SK-N-SH (cell line): Measurements from ENCODE around the gene CARMIL3. TPM values are rescaled to one million over a fixed set of nuclear protein-coding genes. Genes with fewer than 3 reads are reported as not detected.

ENCODE experiments used
- CTCF ChIA-PET: fragments of 300-600, 350-600 bp; formaldehyde crosslinking; extraction: SDS; loops from one replicate; lab custom pipeline; 2021; lab: Yijun Ruan, JAX
- POLR2A ChIA-PET: fragments of 350-600 bp; sonication (Branson Sonifier 250); formaldehyde crosslinking; extraction: SDS; loops from one replicate; lab custom pipeline; 2020; ENCODE audit warnings: antibody characterized with exemption, inconsistent platforms; lab: Yijun Ruan, JAX
- DNase-seq: peaks from one replicate; pipeline ENCODE4 v3.0.0; 2012
- H2AFZ ChIP-seq: fragments of 200-600 bp; sonication (generic); 2 replicates; pipeline ENCODE4 v1.8.1; 2016; ENCODE audit warnings: antibody characterized with exemption, mild to moderate bottlenecking, low read depth
- H3F3A ChIP-seq: fragments of 200-600 bp; sonication (generic); replicated peaks from 2 replicates; pipeline ENCODE3; 2016; ENCODE audit warnings: antibody characterized with exemption, mild to moderate bottlenecking; ENCODE audit not compliant: insufficient read depth
- H3K27ac ChIP-seq, 2 experiments: fragments of 200-500 bp in 1 of 2; fragments of 200-600 bp in 1 of 2; sonication (Bioruptor generic) in 1 of 2; sonication (generic), shearing (Covaris generic) in 1 of 2; 2 replicates each; pipeline versions ENCODE4 v1.5.1 to v1.6.1; 2014 to 2016; ENCODE audit warnings: low read depth in 2 of 2, inconsistent platforms in 1 of 2, low read length in 1 of 2, mild to moderate bottlenecking in 1 of 2, mixed read lengths in 1 of 2
- H3K27me3 ChIP-seq: fragments of 200-600 bp; sonication (generic), shearing (Covaris generic); 2 replicates; pipeline ENCODE4 v1.6.1; 2016; ENCODE audit warnings: mixed run types; ENCODE audit not compliant: insufficient read depth
- H3K36me3 ChIP-seq, 2 experiments: fragments of 200-500 bp in 1 of 2; fragments of 200-600 bp in 1 of 2; sonication (Bioruptor generic) in 1 of 2; sonication (generic) in 1 of 2; replicated peaks in 1 of 2; 2 replicates each; pipeline versions ENCODE3 to v1.5.1; 2014 to 2016; ENCODE audit warnings: low read length in 1 of 2, mild to moderate bottlenecking in 1 of 2; ENCODE audit not compliant: insufficient read depth in 2 of 2, control insufficient read depth in 1 of 2
- H3K4me1 ChIP-seq, 2 experiments: fragments of 200-500 bp in 1 of 2; fragments of 200-600 bp in 1 of 2; sonication (Bioruptor generic) in 1 of 2; sonication (generic), shearing (Covaris generic) in 1 of 2; 2 replicates each; pipeline versions ENCODE4 v1.5.1 to v1.6.1; 2014 to 2016; ENCODE audit warnings: low read depth in 1 of 2, low read length in 1 of 2, mixed run types in 1 of 2; ENCODE audit not compliant: insufficient read depth in 2 of 2, control insufficient read depth in 1 of 2
- H3K4me2 ChIP-seq: fragments of 200-600 bp; sonication (generic), shearing (Covaris generic); 2 replicates; pipeline ENCODE4 v1.6.1; 2017; ENCODE audit warnings: mixed run types
- H3K4me3 ChIP-seq, 2 experiments: fragments of 200-500 bp in 1 of 2; fragments of 200-600 bp in 1 of 2; sonication (Bioruptor generic) in 1 of 2; sonication (generic), shearing (Covaris generic) in 1 of 2; 2 replicates each; pipeline versions ENCODE4 v1.5.1 to v1.8.1; 2014 to 2016; ENCODE audit warnings: low read depth in 2 of 2, inconsistent platforms in 1 of 2, low read length in 1 of 2, mild to moderate bottlenecking in 1 of 2, mixed read lengths in 1 of 2, moderate library complexity in 1 of 2
- H3K79me2 ChIP-seq: fragments of 200-600 bp; sonication (generic); 2 replicates; pipeline ENCODE4 v1.8.1; 2017; ENCODE audit warnings: mild to moderate bottlenecking; ENCODE audit not compliant: insufficient read depth
- H3K9ac ChIP-seq: fragments of 200-600 bp; sonication (generic); 2 replicates; pipeline ENCODE4 v1.6.1; 2017; ENCODE audit warnings: mixed run types
- H3K9me2 ChIP-seq: fragments of 200-600 bp; sonication (generic); 2 replicates; pipeline ENCODE4 v1.6.1; 2017; ENCODE audit warnings: mixed run types
- H3K9me3 ChIP-seq: fragments of 200-600 bp; sonication (generic); 2 replicates; pipeline ENCODE4 v1.6.1; 2017; ENCODE audit warnings: mixed run types, mild to moderate bottlenecking, moderate library complexity
- H4K20me1 ChIP-seq: fragments of 200-600 bp; sonication (generic); 2 replicates; pipeline ENCODE4 v1.6.1; 2017; ENCODE audit warnings: mild to moderate bottlenecking, mixed run types; ENCODE audit not compliant: insufficient read depth
- CHD2 ChIP-seq: fragments of 150-350 bp; IDR thresholded peaks from 2 replicates; pipeline ENCODE4 v1.6.1; 2018; ENCODE audit warnings: low read length; ENCODE audit not compliant: partially characterized antibody
- FOXM1 ChIP-seq: IDR thresholded peaks from 2 replicates; pipeline ENCODE4 v1.4.0; 2012; ENCODE audit warnings: low read depth, mild to moderate bottlenecking
- GABPA ChIP-seq: IDR thresholded peaks from 2 replicates; pipeline ENCODE4 v1.4.0; 2012; ENCODE audit warnings: low read depth, mild to moderate bottlenecking
- GATA2 ChIP-seq: sonication (generic); formaldehyde crosslinking; IDR thresholded peaks from 2 replicates; pipeline ENCODE4 v1.5.0; 2020; ENCODE audit warnings: mild to moderate bottlenecking, missing genetic modification reagents
- IRF3 ChIP-seq: fragments of 150-350 bp; IDR thresholded peaks from 2 replicates; pipeline ENCODE4 v1.6.1; 2016; ENCODE audit warnings: mild to moderate bottlenecking, low read depth, low read length
- MXI1 ChIP-seq: IDR thresholded peaks from 2 replicates; pipeline ENCODE4 v1.6.1; 2012; ENCODE audit warnings: mild to moderate bottlenecking, low read depth, low read length, improper control_type of control experiment
- NFIC ChIP-seq: IDR thresholded peaks from 2 replicates; pipeline ENCODE4 v1.4.0; 2012; ENCODE audit warnings: borderline replicate concordance
- NRF1 ChIP-seq: IDR thresholded peaks from 2 replicates; pipeline ENCODE4 v1.6.1; 2012; ENCODE audit warnings: low read depth, mild to moderate bottlenecking, low read length
- REST ChIP-seq: IDR thresholded peaks from 2 replicates; pipeline ENCODE4 v1.6.1; 2012; ENCODE audit warnings: mild to moderate bottlenecking, low read depth, low read length, moderate library complexity
- RXRA ChIP-seq: IDR thresholded peaks from 2 replicates; pipeline ENCODE4 v1.4.0; 2012; ENCODE audit warnings: low read depth, mild to moderate bottlenecking, borderline replicate concordance
- SIN3A ChIP-seq: IDR thresholded peaks from 2 replicates; pipeline ENCODE4 v1.6.1; 2012; ENCODE audit warnings: low read depth, mild to moderate bottlenecking, low read length, moderate library complexity, borderline replicate concordance
- TAF1 ChIP-seq: IDR thresholded peaks from 2 replicates; pipeline ENCODE4 v1.6.1; 2012; ENCODE audit warnings: low read depth, mild to moderate bottlenecking, low read length, moderate library complexity, borderline replicate concordance
- TEAD4 ChIP-seq: IDR thresholded peaks from 2 replicates; pipeline ENCODE4 v1.4.0; 2012; ENCODE audit warnings: mild to moderate bottlenecking, borderline replicate concordance; ENCODE audit not compliant: insufficient read depth
- YY1 ChIP-seq: IDR thresholded peaks from 2 replicates; pipeline ENCODE4 v1.4.0; 2012; ENCODE audit warnings: low read depth, mild to moderate bottlenecking
- ZBTB33 ChIP-seq: IDR thresholded peaks from 2 replicates; pipeline ENCODE4 v1.4.0; 2012; ENCODE audit warnings: low read depth, borderline replicate concordance
- WGBS: methylation state at CpG from one replicate; pipeline ENCODE4 v1.1.6; 2017; ENCODE audit warnings: low lambda C conversion rate; 5-methylcytosine and 5-hydroxymethylcytosine counted together
- polyA plus RNA-seq, 3 experiments: library from polyadenylated mRNA; depleted of rRNA; stranded (reverse); fragments of >200 nt; gene quantifications; 2 replicates each; pipeline ENCODE4 v1.2.3, GENCODE V29; 2012

Gene CARMIL3
- polyA plus RNA-seq, 1 of the 3 experiments (the other 2 are of a cell fraction): 0.43 TPM

GRCh38 chr14:24078146-24078545 lies 26.3 kb downstream of the CARMIL3 start:
- no peaks in the 10 kb centered on the region for H3F3A ChIP-seq
- POLR2A ChIA-PET: interaction anchor here (0.6 kb wide), 1 partner anchor 36 kb away, joined by 3 read pairs; no protein-coding TSS in a partner anchor
- no peak overlapping the region for H2AFZ ChIP-seq
- no peak overlapping the region for H3K4me3 ChIP-seq
- no peaks in the 10 kb centered on the region for H3K36me3 ChIP-seq
- TF ChIP-seq GATA2 (CRISPR knock-in tag) (no peak), FOXM1 (no peak), REST (no peak), IRF3 (no peak), GABPA (no peak), NRF1 (no peak), RXRA (no peak), NFIC (no peak), TAF1 (no peak)
- no peaks in the 10 kb centered on the region for H4K20me1 ChIP-seq
- peaks cover 0 to 30% of the 10 kb centered on the region in 2 experiments; a peak in 1 of 4 replicates for H3K4me1 ChIP-seq
- no peak overlapping the region for H3K4me2 ChIP-seq
- DNase-seq: no peak
- 20% methylated on average over 2 of the region's 3 CpGs for WGBS
- H3K79me2 ChIP-seq: no peaks in the 10 kb centered on the region
- CTCF ChIA-PET: interaction anchor here (21.5 to 42.8 kb wide), 2 partner anchors 19 to 22 kb away, joined by 284 to 1159 read pairs; partner anchors contain the start of gene PCK2
- H3K27me3 ChIP-seq: peaks cover 5% of the 10 kb centered on the region; the same call in 1 of the 2 replicates
- H3K9ac ChIP-seq: no peak overlapping the region
- H3K9me3 ChIP-seq: no peaks in the 10 kb centered on the region
- no peaks in the 10 kb centered on the region for H3K9me2 ChIP-seq
- no peak overlapping the region for H3K27ac ChIP-seq

- POLR2A ChIA-PET: interaction anchor here (1.1 to 4.5 kb wide), 9 partner anchors 11 to 67 kb away, joined by 5 to 46 read pairs (median 9); partner anchors contain the start of genes CARMIL3, DCAF11, EMC9 and NRL
- TF ChIP-seq REST: no peak
- no peak for TF ChIP-seq TEAD4
- TF ChIP-seq MXI1: peak; percentile 43; the same call in 1 of the 2 replicates
- TF ChIP-seq CHD2: peak; percentile 20
- TF ChIP-seq ZBTB33: no peak
- TF ChIP-seq YY1: no peak
- no peak for TF ChIP-seq SIN3A
Observed at GRCh38 chr14:24079491-24080141, 27.8 kb downstream of the CARMIL3 start.

More at GRCh38 chr14:24079491-24080141, 27.8 kb downstream of the CARMIL3 start:
- no peak overlapping the region for H3K4me3 ChIP-seq
- H3K9me2 ChIP-seq: no peaks in the 10 kb centered on the region
- H4K20me1 ChIP-seq: no peaks in the 10 kb centered on the region
- no peak overlapping the region for H3K9ac ChIP-seq
- peak; percentile 82 for DNase-seq
- H3K36me3 ChIP-seq: no peaks in the 10 kb centered on the region
- peaks cover 5% of the 10 kb centered on the region; the same call in 1 of the 2 replicates for H3K27me3 ChIP-seq
- CTCF ChIA-PET: interaction anchor here (0.8 to 42.8 kb wide), 9 partner anchors 9 to 357 kb away, joined by 3 to 1159 read pairs (median 6); partner anchors contain the start of genes CARMIL3, CPNE6, IRF9 and PCK2
- H3K4me2 ChIP-seq: no peak overlapping the region
- H3K9me3 ChIP-seq: no peaks in the 10 kb centered on the region
- H3K79me2 ChIP-seq: no peaks in the 10 kb centered on the region
- peak overlapping the region in 1 of 2 experiments; percentile 73; a peak in 2 of 4 replicates for H3K27ac ChIP-seq
- 70% methylated on average over 9 of the region's 9 CpGs for WGBS
- H3F3A ChIP-seq: no peaks in the 10 kb centered on the region
- H2AFZ ChIP-seq: no peak overlapping the region
- peaks cover 0 to 30% of the 10 kb centered on the region in 2 experiments; a peak in 1 of 4 replicates for H3K4me1 ChIP-seq
